GM08714 (cell line): Measurements from ENCODE around the gene C14orf39.
"Not testable (repeated sequence)": the region's sequence is repeated elsewhere in the genome, so short reads cannot be mapped to it uniquely, and the experiment has no call there.

Experiments
- H3K4me3 ChIP-seq: fragments of 200-500 bp; sonication (Bioruptor generic); 2 replicates; pipeline ENCODE4 v1.5.1; 2014; ENCODE audit warnings: mild to moderate bottlenecking, low read length, inconsistent platforms
- ZNF274 ChIP-seq: IDR thresholded peaks from 2 replicates; pipeline ENCODE4 v1.6.1; 2012; ENCODE audit warnings: mild to moderate bottlenecking, low read depth, low read length

The C14orf39 gene

DNA sequence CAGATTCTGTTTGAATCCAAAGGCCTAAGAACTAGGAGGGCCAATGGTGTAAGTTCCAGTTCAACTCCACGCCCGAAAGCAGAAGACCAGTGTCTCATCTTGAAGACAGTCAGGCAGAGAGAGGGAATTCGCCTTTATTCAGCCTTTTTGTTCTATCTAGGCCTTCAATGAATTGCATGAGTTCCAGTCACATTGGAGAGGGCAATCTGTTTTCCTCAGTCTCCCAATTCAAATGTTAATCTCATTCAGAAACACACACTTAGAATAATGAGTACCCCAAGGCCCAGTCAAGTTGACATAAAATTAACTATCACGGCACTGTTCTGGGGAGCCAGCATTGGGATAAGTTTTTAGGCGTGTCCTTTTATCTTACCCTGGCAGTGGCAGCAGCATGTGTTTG is 65.8 kb downstream of the C14orf39 start:
- H3K4me3 ChIP-seq, result no peak overlapping the region
- TF ChIP-seq ZNF274, result no peak

DNA sequence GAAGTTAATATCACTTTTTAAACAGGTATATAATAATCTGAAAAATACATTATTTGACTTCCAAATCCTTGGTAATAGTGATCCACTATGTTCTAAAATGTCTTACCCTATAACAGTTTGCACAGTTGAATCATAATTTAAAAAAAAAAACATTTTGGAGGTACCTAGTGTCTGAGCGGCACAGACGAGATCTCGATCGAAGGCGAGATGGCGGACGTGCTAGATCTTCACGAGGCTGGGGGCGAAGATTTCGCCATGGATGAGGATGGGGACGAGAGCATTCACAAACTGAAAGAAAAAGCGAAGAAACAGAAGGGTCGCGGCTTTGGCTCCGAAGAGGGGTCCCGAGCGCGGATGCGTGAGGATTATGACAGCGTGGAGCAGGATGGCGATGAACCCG is 88.3 kb downstream of the C14orf39 start:
- H3K4me3 ChIP-seq, result not testable (repeated sequence)

- no peak overlapping the region for H3K4me3 ChIP-seq
- no peak for TF ChIP-seq ZNF274
These were observed 89.0 kb downstream of the C14orf39 start for GRCh38 chr14:60396718-60397343.
